Retinal pigment epithelial cell (primary cell): ENCODE measurements around the gene SSTR5.

Experiments used
- DNase-seq: peaks from one replicate; pipeline ENCODE4 v3.0.0-alpha.2; 2010; ENCODE audit warnings: low read depth
- H3K4me3 ChIP-seq: 2 replicates; pipeline ENCODE4 v1.5.1; 2011; ENCODE audit warnings: mild to moderate bottlenecking, low read length, control low read depth, moderate library complexity
- TF ChIP-seq, protein P1 (sequence below): conservative IDR thresholded peaks from 2 replicates; pipeline ENCODE4 v1.5.1; 2011; ENCODE audit warnings: low read depth, low read length, control low read depth, inconsistent platforms

SSTR5 gene

DNA sequence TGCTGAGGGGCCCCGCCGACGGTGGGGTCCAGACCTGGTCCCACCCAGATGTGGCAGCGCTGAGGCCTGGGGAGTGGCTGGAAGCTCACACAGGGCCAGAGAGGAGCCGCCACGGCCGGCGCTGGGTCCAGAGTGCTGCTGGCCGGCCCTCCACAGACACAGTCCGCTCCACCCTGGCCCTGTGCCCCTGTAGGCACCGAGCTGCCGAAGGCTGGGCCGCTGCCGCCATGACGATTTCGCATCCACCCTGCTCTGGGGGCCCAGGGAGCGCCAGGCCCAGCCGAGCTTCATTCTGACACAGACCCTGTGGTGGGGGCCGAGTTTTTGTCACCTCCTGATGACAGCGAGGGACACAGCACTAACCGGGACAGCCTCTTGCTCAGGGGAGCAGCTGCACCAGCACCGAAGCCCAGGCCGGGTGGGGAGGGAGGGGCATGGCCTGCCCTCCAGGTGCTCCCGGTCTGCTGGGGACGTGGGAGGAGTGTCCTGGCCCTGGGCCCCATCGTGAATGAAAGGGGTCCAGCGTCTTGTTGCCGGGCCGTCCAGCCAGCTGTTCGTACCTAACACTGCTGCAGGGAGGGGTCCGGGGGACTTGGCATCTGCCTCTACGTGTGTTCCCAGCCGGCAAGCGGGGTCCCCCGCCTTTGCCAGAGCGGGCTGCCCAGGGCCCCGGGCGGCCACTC, 27.1 kb upstream of the SSTR5 start:
- no peak for DNase-seq
- no peak overlapping the region for H3K4me3 ChIP-seq
- TF ChIP-seq, protein P1, sequence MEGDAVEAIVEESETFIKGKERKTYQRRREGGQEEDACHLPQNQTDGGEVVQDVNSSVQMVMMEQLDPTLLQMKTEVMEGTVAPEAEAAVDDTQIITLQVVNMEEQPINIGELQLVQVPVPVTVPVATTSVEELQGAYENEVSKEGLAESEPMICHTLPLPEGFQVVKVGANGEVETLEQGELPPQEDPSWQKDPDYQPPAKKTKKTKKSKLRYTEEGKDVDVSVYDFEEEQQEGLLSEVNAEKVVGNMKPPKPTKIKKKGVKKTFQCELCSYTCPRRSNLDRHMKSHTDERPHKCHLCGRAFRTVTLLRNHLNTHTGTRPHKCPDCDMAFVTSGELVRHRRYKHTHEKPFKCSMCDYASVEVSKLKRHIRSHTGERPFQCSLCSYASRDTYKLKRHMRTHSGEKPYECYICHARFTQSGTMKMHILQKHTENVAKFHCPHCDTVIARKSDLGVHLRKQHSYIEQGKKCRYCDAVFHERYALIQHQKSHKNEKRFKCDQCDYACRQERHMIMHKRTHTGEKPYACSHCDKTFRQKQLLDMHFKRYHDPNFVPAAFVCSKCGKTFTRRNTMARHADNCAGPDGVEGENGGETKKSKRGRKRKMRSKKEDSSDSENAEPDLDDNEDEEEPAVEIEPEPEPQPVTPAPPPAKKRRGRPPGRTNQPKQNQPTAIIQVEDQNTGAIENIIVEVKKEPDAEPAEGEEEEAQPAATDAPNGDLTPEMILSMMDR, result no peak

DNA sequence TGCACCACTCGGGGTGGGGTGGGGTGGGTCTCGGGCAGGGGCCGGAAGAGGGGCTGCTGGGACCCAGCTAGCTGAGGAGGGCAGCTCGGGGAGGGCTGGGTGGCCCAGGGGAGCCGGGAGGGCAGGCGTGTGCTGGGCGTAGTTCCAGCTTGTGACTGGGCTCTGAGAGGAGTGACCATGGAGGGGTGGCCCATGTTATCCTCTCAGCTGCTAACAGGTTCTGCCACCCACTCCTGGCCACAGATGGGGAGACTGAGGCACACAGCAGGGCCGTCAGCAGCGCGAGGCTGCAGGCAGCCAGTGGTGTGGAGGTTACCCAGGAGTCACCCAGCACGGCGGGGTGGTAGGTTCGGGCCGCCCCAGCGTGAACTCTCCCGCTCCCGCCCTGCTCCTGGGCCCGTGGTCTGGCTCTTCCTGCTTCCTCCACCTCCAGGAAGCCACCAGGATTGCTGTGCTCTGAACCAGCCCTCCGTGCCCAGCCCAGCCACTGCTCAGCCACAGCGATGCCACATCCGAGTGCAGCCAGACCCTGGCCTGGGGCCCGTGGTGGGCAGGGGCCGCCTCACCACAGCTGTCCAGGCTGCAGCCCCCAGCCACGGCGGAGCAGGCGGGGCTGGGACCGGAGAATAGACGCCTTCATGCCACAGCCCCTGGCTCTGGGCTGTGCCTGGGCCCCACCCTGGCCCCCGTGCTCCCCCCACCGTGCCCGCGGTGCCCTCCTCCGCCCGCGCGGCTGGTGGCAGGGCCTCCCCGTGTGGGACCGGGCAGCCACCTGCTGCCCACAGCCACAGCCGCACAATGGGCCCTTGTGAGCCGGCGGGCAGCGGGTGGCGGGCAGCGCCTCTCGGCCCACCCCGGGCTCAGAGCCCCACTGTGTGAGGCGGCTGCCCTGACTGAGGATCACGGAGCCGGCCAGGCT, 26.3 kb upstream of the SSTR5 start:
- TF ChIP-seq, protein P1, result no peak
- no peak for DNase-seq
- no peak overlapping the region for H3K4me3 ChIP-seq

DNA sequence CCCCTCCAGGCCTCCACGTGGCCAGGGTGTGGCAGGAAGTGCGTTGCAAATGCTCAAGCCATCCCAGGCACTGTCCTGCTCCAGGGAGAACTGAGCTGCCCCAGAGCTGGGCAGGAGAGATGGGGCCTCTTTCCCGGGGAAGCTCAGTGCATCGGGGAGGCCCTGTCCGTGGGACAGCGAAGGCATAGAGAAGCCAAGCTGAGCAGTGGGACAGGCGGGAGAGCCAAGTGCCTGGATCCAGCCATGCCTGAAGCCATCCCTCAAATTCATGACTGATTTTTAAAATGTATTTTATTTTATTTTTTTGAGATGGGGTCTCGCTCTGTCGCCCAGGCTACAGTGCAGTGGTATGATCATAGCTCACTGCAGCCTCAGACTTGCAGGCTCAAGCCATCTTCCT, 25.4 kb upstream of the SSTR5 start:
- no peak for DNase-seq
- H3K4me3 ChIP-seq, result no peak overlapping the region
- TF ChIP-seq, protein P1, result no peak

DNA sequence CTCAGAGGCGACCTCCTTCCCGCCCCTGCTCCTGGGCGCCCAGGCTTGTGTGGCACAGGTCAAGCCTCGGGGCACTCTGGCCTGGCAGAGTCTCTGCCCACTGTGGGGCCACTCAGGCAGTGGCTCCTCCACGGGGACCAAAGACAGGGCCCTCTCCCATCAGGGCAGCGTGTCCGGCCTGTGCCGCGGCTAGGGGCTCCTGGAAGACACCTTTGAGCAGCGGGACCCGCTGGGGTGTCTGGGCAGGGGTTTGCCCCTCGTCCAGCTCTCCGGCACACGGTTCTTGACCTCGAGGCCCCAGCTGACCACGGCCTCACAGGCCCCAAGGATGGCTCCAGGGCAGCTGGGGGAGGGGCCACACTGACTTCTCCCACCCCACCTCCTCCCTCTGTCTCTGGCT, 24.7 kb upstream of the SSTR5 start:
- H3K4me3 ChIP-seq, result no peak overlapping the region
- no peak for DNase-seq
- TF ChIP-seq, protein P1, result no peak

DNA sequence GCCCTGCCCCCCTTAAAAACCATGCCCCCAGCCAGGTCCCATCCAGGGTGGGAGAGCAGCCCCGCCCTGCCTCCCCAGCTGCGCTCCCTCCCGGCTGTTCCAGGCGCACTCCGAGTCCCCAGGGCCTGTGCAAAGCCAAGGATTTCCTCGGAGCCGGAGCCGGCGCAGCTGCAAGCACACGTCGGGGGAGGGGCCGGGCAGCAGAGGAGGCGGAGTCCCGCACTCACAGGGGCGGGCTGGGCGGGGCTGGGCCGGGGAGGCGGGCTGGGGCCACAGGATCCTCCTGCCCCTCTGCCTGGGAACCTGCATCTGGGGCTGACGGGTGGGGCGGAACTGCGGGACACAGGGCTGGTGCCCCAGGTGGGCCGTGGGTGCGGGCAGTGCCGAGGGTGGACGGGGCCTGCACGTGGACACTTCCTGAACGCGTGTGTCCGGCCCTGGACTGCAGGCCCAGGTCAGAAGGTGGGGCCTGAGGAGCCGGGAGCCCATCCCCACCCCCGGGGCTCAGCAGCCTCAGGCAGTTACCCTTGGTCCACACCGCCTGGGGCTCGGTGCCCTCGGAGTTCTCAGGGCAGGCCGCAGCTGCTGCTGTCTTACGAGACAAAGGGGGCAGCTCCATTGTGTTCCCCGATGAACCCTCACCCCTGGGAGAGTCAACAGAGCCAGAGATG, 24.0 kb upstream of the SSTR5 start:
- no peak overlapping the region for H3K4me3 ChIP-seq
- TF ChIP-seq, protein P1, result no peak
- DNase-seq, result no peak

DNA sequence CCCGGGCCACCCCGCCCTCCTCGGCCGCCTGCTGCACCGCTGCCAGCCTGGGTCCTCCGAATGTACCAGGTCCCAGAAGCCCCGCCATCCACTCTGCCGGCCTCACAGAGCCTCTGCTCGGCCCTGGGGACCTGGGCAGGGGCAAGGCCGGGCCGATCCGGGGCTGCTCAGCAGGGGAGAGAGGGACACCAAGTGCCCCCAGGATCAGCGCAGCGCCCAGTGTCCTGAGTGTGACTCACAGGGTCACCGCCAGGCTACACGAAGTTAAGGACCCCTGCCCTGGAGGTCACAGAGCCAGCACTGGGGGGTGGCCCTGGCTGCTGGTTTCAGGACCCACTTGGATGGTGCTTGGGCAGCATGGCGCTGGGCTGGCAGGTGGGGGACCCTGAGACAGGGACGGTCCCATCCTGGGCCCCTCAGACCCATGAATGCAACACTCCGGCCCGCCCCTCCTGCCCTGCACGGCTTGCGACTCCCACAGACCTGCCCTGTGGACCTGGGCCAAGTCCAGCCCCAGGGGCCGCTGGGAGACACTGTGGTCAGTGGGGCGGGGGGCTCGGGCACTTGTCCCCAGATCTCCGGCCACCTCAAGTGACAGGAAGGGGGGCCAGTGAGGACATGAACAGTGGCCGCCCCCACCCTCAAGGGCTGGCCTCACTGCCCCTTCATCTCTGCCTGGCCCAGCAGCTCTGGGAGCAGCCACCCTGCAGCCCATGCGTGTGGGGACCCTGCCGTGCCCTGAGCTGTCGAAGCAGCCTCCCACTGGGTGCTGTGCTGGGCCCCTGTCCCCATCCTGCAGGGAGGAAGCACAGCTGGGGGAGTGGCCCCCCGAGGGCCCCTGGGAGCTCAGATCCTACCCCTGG, 23.2 kb upstream of the SSTR5 start:
- no peak overlapping the region for H3K4me3 ChIP-seq

More for the DNA sequence above, 23.2 kb upstream of the SSTR5 start:
- TF ChIP-seq, protein P1, result no peak
- no peak for DNase-seq
